OCI-LY7 (cell line): ENCODE results near the gene ZNF333. TPM values are rescaled to one million over a fixed set of nuclear protein-coding genes. Genes with fewer than 3 reads are reported as not detected.

Experiments used
- BruUV-seq: library from RNA; stranded (reverse); fragments of 400-500 nt; replicated peaks from 2 replicates; lab custom pipeline; 2021; lab: Mats Ljungman, UMichigan
- CTCF ChIA-PET: fragments of 300-600 bp; sonication (Branson Sonifier 250); formaldehyde crosslinking; loops from one replicate; lab custom pipeline; 2022; ENCODE audit warnings: antibody characterized with exemption; ENCODE audit not compliant: unreplicated experiment; lab: Charles Lee
- POLR2A ChIA-PET: fragments of 300-600 bp; sonication (Branson Sonifier 250); formaldehyde crosslinking; loops from one replicate; lab custom pipeline; 2022; ENCODE audit warnings: antibody characterized with exemption; lab: Charles Lee
- DNase-seq: peaks from one replicate; pipeline ENCODE4 v3.0.0-alpha.2; 2015; ENCODE audit warnings: low spot score
- H2AFZ ChIP-seq: fragments of 200-600 bp; sonication (generic), shearing (Covaris generic); 2 replicates; pipeline ENCODE4 v1.6.1; 2014; ENCODE audit warnings: mild to moderate bottlenecking, antibody characterized with exemption, low read length, moderate library complexity
- H3K27ac ChIP-seq: fragments of 200-600 bp; sonication (generic); 2 replicates; pipeline ENCODE4 v1.5.1; 2014; ENCODE audit warnings: mixed run types, low read depth, mild to moderate bottlenecking, moderate library complexity, low read length, inconsistent platforms; ENCODE audit not compliant: poor library complexity, severe bottlenecking
- H3K36me3 ChIP-seq: fragments of 200-600 bp; sonication (generic); 2 replicates; pipeline ENCODE4 v1.6.1; 2014; ENCODE audit warnings: mild to moderate bottlenecking, antibody characterized with exemption, low read length, moderate library complexity, mixed read lengths; ENCODE audit not compliant: insufficient read depth
- H3K4me1 ChIP-seq: fragments of 200-600 bp; sonication (generic); 2 replicates; pipeline ENCODE4 v1.5.1; 2014; ENCODE audit warnings: mild to moderate bottlenecking, low read length; ENCODE audit not compliant: insufficient read depth, poor library complexity, severe bottlenecking
- H3K4me2 ChIP-seq: fragments of 200-600 bp; sonication (generic); 2 replicates; pipeline ENCODE4 v1.6.1; 2014; ENCODE audit warnings: mild to moderate bottlenecking, low read length
- H3K4me3 ChIP-seq: fragments of 200-600 bp; sonication (generic); 2 replicates; pipeline ENCODE4 v1.5.1; 2014; ENCODE audit warnings: mild to moderate bottlenecking, low read depth, low read length; ENCODE audit not compliant: poor library complexity, severe bottlenecking
- H3K79me2 ChIP-seq: fragments of 200-600 bp; sonication (generic); 2 replicates; pipeline ENCODE4 v1.6.1; 2016; ENCODE audit warnings: low read depth, mild to moderate bottlenecking, low read length, moderate library complexity, mixed read lengths; ENCODE audit not compliant: insufficient read depth
- H3K9me2 ChIP-seq: fragments of 200-600 bp; sonication (generic); 2 replicates; pipeline ENCODE4 v1.6.1; 2016; ENCODE audit warnings: mild to moderate bottlenecking, low read length, mixed read lengths; ENCODE audit not compliant: insufficient read depth
- H3K9me3 ChIP-seq: fragments of 200-600 bp; sonication (generic); 2 replicates; pipeline ENCODE4 v1.6.1; 2014; ENCODE audit warnings: mild to moderate bottlenecking, mixed run types, low read length, mixed read lengths
- H4K20me1 ChIP-seq: fragments of 200-600 bp; sonication (generic); 2 replicates; pipeline ENCODE4 v1.6.1; 2014; ENCODE audit warnings: mild to moderate bottlenecking, antibody characterized with exemption, low read length, moderate library complexity, mixed read lengths; ENCODE audit not compliant: insufficient read depth
- EZH2phosphoT487 ChIP-seq: fragments of 200-600 bp; sonication (generic); IDR thresholded peaks from 2 replicates; pipeline ENCODE4 v1.6.1; 2018; ENCODE audit warnings: low read depth, borderline replicate concordance, mild to moderate bottlenecking, mixed run types, antibody characterized with exemption, low read length, moderate library complexity, mixed read lengths
- intact Hi-C: fragments of 100-400 bp; cut with micrococcal nuclease; formaldehyde crosslinking; loops from one replicate; pipeline ENCODE4 v1.10.0; 2022; ENCODE audit not compliant: unreplicated experiment
- total RNA-seq, 2 experiments: library from RNA; depleted of rRNA in 1 of 2; stranded (reverse); fragments of >200 nt in 1 of 2; shearing (Covaris generic) in 1 of 2; gene quantifications; 2 replicates each; pipeline ENCODE4 v1.2.3, GENCODE V29; 2014 to 2022
- TF ChIP-seq, protein P1 (sequence below): fragments of 200-600 bp; sonication (generic); conservative IDR thresholded peaks from 2 replicates; pipeline ENCODE4 v1.5.1; 2014; ENCODE audit warnings: mild to moderate bottlenecking, antibody characterized with exemption, low read length, moderate library complexity, mixed read lengths

ZNF333 gene
- total RNA-seq, 2 experiments from 2014 or later = 25.0 to 26.1 TPM

- Histone ChIP-seq H3K9me2 (no peaks in the 10 kb centered on the region), H3K36me3 (no peaks in the 10 kb centered on the region), H3K4me2 (no peak overlapping the region), H4K20me1 (no peaks in the 10 kb centered on the region), H3K9me3 (no peaks in the 10 kb centered on the region), H3K79me2 (no peaks in the 10 kb centered on the region), H3K4me1 (peaks cover 5% of the 10 kb centered on the region), H3K27ac (no peak overlapping the region), H2AFZ (no peak overlapping the region), H3K4me3 (no peak overlapping the region)
- ChIA-PET POLR2A (no interaction called here), CTCF (no interaction called here)
- intact Hi-C loops = no loop called here
- no peak for DNase-seq
- no TSS peak for BruUV-seq
- TF ChIP-seq EZH2phosphoT487 = no peak
- TF ChIP-seq, protein P1, sequence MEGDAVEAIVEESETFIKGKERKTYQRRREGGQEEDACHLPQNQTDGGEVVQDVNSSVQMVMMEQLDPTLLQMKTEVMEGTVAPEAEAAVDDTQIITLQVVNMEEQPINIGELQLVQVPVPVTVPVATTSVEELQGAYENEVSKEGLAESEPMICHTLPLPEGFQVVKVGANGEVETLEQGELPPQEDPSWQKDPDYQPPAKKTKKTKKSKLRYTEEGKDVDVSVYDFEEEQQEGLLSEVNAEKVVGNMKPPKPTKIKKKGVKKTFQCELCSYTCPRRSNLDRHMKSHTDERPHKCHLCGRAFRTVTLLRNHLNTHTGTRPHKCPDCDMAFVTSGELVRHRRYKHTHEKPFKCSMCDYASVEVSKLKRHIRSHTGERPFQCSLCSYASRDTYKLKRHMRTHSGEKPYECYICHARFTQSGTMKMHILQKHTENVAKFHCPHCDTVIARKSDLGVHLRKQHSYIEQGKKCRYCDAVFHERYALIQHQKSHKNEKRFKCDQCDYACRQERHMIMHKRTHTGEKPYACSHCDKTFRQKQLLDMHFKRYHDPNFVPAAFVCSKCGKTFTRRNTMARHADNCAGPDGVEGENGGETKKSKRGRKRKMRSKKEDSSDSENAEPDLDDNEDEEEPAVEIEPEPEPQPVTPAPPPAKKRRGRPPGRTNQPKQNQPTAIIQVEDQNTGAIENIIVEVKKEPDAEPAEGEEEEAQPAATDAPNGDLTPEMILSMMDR = no peak
Observed at GRCh38 chr19:14767466-14767971, 77.7 kb downstream of the ZNF333 start.

DNA sequence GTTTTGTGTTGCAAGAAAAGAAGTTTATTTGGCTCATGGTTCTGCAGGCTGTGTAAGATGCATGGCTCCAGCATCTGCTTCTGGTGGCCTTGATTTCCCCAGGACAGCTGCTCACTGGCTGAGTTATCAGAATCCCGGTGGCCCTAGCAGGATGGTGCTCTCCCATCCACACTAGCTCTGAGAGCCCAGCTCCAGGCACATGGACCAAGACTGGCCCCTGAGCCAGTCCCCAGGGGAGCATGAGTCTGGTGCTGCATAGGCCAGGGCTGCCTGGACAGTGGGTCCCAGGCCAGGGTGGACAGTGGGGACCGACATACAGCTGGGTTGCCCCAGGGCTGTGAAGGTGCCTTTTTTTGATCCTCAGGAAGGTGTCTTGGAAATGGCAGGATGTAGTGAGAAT, 78.2 kb downstream of the ZNF333 start:
- CTCF ChIA-PET = no interaction called here
- no peak for DNase-seq
- intact Hi-C loops = no loop called here

DNA sequence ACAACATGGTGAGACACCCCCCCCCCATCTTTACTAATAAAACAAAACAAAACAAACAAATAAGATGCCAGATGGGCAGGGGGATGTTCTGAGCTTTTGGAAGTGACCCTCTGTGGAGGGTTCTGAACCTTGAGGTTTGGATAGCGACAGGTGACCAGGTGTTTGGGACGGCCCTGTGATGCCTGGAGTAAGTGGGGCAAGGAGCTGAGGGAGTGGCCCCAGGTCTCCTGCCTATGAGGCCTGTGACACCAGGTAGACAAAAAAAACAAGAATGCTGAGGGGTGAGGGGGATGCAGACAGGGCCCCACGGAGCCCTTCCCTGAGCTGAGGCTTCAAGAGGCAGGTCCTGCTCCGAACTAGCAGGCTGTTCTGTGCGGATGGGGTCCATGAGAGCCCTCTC, 79.4 kb downstream of the ZNF333 start:
- DNase-seq = no peak
- BruUV-seq = no TSS peak
- no peak overlapping the region for H3K27ac ChIP-seq
- ChIA-PET POLR2A (no interaction called here), CTCF (no interaction called here)
- H3K4me1 ChIP-seq = peaks cover 5% of the 10 kb centered on the region
- H3K36me3 ChIP-seq = no peaks in the 10 kb centered on the region
- intact Hi-C loops = no loop called here
- TF ChIP-seq, protein P1 = no peak
- no peak for TF ChIP-seq EZH2phosphoT487
- no peaks in the 10 kb centered on the region for H4K20me1 ChIP-seq
- H3K4me2 ChIP-seq = no peak overlapping the region
- H3K9me3 ChIP-seq = no peaks in the 10 kb centered on the region
- no peaks in the 10 kb centered on the region for H3K79me2 ChIP-seq
- H2AFZ ChIP-seq = no peak overlapping the region
- no peaks in the 10 kb centered on the region for H3K9me2 ChIP-seq
- no peak overlapping the region for H3K4me3 ChIP-seq

More for the DNA sequence above, 78.2 kb downstream of the ZNF333 start:
- BruUV-seq = no TSS peak
- H3K9me2 ChIP-seq = no peaks in the 10 kb centered on the region
- H3K79me2 ChIP-seq = no peaks in the 10 kb centered on the region
- H3K9me3 ChIP-seq = no peaks in the 10 kb centered on the region
- POLR2A ChIA-PET = no interaction called here
- H3K36me3 ChIP-seq = no peaks in the 10 kb centered on the region
- H4K20me1 ChIP-seq = no peaks in the 10 kb centered on the region
- H3K4me2 ChIP-seq = no peak overlapping the region
- TF ChIP-seq, protein P1 = no peak
- TF ChIP-seq EZH2phosphoT487 = no peak
- H2AFZ ChIP-seq = no peak overlapping the region
- H3K4me3 ChIP-seq = no peak overlapping the region
- H3K27ac ChIP-seq = no peak overlapping the region
- peaks cover 5% of the 10 kb centered on the region for H3K4me1 ChIP-seq
